HG03039 (cell line): ENCODE measurements around the gene FAM118B.

ENCODE experiments used
- ATAC-seq: cut with Tn5 transposase; IDR thresholded peaks from one replicate; pipeline ENCODE4 v1.9.1; 2021; ENCODE audit warnings: mild to moderate bottlenecking, moderate library complexity; ENCODE audit not compliant: unreplicated experiment

Gene FAM118B

GRCh38 chr11:126211236-126212088, at the start of gene FAM118B, which contains the start of gene RPUSD4:
FAM118B (plus strand) TSS chr11:126211782; CDS start chr11:126235002, 23,220 bp downstream.
RPUSD4 (minus strand) TSS chr11:126211650; CDS start chr11:126211638, 12 bp downstream.
- ATAC-seq = peak; percentile 95

GRCh38 chr11:126162306-126163030, 49.1 kb upstream of the FAM118B start:
- no peak for ATAC-seq

GRCh38 chr11:126163074-126163700, 48.4 kb upstream of the FAM118B start:
- no peak for ATAC-seq

- ATAC-seq = no peak
These were observed 47.8 kb upstream of the FAM118B start for GRCh38 chr11:126163779-126164178.

DNA sequence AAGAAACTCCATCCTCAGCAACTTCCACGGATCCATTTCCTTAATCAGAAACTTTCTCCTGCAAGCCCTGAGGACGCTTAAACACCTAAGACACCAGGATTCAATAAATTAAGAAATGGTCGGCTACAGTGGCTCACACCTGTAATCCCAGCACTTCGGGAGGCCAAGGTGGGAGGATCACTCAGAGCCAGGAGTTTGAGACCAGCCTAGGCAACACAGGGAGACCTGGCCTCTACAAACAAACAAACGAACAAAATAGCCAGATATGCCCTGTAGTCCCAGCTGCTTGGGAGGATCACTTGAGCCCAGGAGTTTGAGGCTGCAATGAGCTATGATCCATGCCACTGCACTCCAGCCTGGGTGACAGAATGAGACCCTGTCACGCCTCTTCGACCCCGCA, 46.8 kb upstream of the FAM118B start:
- ATAC-seq = no peak

DNA sequence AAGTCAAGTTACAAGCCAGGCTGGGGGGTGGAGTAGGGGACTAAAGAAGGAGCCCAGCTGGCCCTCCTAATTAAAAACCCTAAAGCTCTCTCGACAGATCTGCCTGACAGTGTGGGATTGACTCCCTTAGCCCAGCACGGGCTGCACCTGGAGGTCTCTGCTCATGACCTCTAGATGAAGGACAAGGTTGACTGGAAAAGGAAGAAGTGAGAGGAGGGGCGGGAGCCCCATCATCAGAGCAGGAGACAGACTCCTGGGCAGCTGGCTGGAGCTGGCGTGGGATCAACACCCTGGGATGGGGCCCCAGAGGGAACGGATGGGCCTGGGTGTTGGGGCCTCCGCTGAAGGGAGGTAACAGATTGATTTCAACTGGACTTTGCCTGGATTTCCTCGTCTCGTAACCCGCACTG, 46.3 kb upstream of the FAM118B start:
- no peak for ATAC-seq

DNA sequence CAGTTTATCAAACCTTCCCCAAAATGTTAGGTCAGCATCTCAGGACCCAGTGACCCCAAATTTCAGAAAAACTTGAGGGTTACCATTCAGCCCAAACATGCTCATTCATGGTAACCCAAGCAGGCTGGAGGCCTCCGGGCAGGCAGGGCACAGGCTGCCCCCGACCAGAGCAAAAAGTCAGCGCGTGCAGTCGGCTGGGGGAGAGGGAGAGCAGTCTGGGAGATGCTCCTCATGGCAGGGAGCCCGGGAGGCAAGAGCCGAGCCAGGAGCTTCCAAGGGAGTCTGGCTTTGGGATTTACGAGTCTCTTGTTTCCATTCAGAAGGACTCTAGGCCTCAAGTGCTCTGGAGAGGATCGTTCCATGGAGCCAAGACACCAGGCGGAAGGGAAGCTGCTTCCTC, 45.8 kb upstream of the FAM118B start:
- no peak for ATAC-seq

DNA sequence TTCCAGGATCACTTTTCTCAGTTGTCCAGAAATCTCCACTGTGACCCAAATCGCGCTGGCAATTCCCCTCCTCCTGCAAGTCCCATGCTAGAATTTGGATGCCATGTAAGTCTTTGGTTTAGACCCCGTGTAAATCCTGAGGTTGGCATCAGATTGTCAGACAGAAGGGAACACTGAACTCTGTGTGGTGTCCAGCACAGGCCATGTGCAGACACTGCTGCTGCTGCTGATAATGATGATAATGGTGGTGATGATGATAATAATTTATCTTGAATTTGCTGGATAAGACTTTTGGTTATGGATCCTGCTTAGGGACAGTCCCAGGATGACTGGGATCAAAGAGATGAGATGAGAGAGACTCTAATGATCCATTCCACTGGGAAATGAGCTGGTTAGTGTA, 45.2 kb upstream of the FAM118B start:
- no peak for ATAC-seq

DNA sequence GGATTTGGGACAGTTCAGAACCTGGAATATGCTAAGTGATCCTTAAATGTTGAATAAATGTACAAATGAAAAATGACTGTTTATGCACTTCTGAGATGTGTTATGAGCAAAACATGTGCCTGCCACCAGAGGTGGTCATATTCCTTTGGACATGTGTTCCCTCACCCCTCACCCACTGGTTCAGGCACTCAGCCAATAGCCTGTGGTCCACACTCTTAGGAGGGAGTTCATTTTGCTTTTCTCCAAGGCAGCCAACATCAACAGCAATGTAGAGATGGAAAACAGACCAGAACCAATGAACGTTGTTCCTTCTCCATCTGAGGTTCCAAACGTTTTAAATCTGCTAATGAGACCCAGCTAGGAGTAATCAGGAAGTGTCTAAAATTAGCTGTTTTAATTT, 44.1 kb upstream of the FAM118B start:
- no peak for ATAC-seq

GRCh38 chr11:126169291-126169690, 42.3 kb upstream of the FAM118B start:
- ATAC-seq = no peak

GRCh38 chr11:126172596-126173038, 39.0 kb upstream of the FAM118B start:
- no peak for ATAC-seq

DNA sequence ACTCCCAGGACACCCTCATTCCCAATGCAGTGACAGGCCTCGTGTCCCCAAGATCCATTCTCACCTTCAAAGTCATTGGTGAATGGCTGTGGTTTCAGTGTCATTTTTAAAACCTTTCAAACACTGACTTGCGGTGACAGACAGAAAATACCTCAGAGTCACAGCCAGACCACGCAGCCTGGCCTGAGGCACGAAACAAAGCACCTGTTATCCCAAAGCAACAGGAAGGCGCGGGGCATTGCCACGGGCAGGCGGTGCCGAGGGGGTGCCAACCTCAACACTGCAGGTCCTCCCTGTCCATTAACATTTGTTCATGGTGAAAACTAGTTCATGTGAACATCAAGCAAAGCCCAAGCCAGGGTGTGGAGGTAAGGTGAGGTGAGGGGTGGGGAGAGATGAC, 38.3 kb upstream of the FAM118B start:
- no peak for ATAC-seq

DNA sequence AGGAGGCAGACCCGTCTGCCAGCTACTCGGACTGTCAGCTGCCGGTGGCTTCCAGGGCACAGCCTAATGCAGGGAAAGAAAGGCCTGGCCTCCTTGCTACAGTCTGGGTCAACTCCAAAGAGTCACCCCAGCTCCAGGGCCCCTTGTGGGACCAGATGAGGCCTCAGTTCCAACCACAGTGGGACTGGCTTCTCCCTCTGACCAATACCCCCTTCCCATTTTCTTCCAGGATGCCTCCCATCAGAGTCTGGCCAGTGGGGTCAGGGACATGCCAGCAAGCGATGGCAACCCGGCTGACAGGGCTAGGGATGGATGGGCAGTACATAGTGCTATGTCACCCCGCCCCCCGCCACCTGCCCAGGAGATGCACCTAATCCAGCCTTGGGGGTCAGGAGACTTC, 36.8 kb upstream of the FAM118B start:
- ATAC-seq = no peak

DNA sequence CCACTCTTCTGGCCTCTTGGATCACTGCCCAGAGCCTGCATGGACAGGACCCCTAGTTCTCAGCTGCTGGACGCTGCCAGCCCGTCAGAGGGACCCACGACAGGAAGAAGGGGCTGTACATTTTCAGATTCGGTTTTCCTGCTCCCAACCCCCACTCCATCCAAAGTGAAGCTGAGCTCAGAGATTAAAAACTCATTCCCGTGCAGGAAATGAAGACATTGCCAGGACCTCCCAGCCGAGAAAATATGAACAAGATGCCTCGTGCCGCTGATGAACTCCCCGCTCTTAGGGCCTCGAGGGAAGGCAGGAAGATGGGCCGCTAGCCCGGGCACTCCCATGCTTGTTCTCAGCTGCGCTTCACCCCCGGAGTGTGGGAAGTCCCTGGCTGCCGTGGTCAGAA, 36.2 kb upstream of the FAM118B start:
- no peak for ATAC-seq

DNA sequence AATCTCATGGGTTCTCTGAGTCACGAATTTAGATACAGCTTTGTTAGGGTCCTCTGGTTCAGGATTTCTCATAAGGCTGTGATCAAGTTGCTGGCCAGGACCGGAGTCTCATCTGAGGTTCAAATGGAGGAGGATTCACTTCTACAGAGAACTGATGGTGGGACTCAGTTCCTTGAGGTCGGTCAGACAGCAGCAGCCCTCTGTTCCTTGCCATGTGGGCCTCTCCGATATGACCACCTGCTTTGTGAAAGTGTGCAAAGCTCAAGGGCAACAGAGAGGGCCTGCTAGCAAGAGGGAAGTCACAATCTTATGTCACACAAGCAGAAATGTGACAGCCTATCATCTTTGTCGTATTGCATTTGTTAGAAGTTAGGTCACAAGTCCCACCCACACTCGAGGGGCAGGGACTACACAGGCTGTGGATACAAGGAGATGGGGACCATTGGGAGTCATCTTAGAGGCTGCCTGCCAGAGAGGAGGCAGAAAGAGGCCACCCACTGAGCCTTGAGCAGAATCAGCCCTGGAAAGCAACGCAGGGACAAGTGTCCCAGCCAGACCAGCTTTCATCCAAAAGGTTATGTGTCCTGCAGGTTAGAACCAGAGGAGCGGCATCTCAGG, 34.6 kb upstream of the FAM118B start:
- no peak for ATAC-seq

GRCh38 chr11:126181939-126182730, 29.4 kb upstream of the FAM118B start:
- ATAC-seq = no peak

GRCh38 chr11:126182787-126183445, 28.7 kb upstream of the FAM118B start:
- ATAC-seq = no peak

GRCh38 chr11:126185259-126186024, 26.1 kb upstream of the FAM118B start:
- ATAC-seq = no peak
